ENCODE measurements around the gene TPO.

Gene TPO

DNA sequence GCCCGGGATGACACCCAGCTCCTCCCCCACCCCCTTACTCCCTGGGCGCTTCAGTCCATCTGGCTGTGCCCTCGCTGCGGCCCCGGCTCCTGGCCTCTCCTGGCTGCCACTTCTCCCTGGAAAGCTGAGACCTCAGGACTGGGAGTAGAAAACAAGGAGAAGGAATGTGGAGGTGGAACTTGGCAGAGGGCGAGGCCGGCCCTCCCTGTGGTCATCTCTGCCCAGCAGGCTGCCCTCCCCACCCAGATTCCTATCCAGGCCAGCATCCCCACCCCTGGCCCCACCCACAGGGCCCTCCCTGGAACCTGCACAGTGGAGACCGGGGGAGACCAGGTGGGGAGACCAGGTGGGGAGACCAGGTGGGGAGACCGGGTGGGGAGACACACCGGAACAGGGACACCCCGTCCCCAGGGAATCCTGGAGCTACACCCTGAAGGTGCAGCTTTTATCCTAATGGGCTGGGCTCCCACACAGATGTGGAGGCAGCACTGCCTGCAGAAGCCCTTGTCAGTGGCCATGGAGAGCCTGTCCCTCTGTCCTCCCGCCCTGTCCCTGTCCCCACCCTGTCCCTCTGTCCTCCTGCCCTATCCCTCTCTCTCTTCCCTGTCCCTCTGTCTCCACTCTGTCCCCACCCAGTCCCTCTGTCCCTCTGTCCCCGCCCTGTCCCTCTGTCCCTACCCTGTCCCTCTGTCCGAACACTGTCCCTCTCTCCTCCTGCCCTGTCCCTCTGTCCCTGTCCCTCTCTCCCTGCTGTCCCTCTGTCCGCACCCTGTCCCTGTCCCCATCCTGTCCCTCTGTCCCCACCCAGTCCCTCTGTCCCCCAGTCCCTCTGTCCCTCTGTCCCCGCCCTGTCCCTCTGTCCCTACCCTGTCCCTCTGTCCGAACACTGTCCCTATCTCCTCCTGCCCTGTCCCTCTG is 173.9 kb downstream of the TPO start:
- H3K9ac ChIP-seq (ENCODE audit: low read depth, low read length): no peak overlapping the region
- peaks cover 1% of the 10 kb centered on the region for H3K4me1 ChIP-seq (ENCODE audit: control insufficient read depth, insufficient read depth, low read length)
- no peaks in the 10 kb centered on the region for H3K27me3 ChIP-seq (ENCODE audit: control insufficient read depth, insufficient read depth, low read length)
- no peak overlapping the region for H3K4me3 ChIP-seq (ENCODE audit: low read depth, low read length)
- no peaks in the 10 kb centered on the region for H3K36me3 ChIP-seq (ENCODE audit: control insufficient read depth, insufficient read depth, low read length)
- H3K9me3 ChIP-seq (ENCODE audit: control insufficient read depth, insufficient read depth, low read length): no peaks in the 10 kb centered on the region

- Histone ChIP-seq H3K36me3 (ENCODE audit: control insufficient read depth, insufficient read depth, low read length) (no peaks in the 10 kb centered on the region), H3K4me3 (ENCODE audit: low read depth, low read length) (no peak overlapping the region), H3K27me3 (ENCODE audit: control insufficient read depth, insufficient read depth, low read length) (no peaks in the 10 kb centered on the region), H3K9me3 (ENCODE audit: control insufficient read depth, insufficient read depth, low read length) (no peaks in the 10 kb centered on the region), H3K9ac (ENCODE audit: low read depth, low read length) (no peak overlapping the region), H3K4me1 (ENCODE audit: control insufficient read depth, insufficient read depth, low read length) (peaks cover 2% of the 10 kb centered on the region)
Measured at GRCh38 chr2:1588051-1588977, 175.1 kb downstream of the TPO start.

DNA sequence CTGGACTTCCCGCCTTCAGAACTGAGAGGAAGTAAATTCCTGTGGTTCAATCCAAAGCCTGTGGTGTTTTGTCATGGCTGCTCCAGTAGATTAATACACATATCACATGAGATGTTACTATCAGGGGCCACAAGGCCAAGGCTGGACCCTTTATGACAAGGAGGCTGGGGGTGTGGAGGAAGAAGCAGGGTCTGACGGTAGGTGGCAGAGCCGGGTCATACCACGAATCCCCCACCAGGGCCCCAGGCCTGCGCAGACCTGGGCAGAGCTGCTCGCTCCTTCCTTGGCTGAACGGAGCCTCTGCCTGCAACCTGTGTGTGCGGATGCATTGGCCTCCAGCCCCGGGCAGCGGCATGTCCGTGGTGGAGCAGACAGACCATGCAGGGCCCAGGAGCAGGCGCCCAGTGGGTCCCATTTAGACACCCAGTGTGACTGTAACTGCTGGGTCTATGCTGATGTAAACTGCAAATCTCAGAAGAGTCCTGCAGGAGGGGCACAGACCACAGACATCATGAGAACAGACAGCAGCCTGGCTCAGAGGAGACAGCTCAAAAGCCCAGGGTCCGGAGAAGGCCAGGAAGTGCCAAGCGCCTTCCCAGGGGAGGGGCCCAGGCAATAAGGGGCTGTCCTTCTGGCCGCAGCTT is 175.8 kb downstream of the TPO start:
- Histone ChIP-seq H3K9ac (ENCODE audit: low read depth, low read length) (no peak overlapping the region), H3K9me3 (ENCODE audit: control insufficient read depth, insufficient read depth, low read length) (no peaks in the 10 kb centered on the region), H3K27me3 (ENCODE audit: control insufficient read depth, insufficient read depth, low read length) (no peaks in the 10 kb centered on the region), H3K4me1 (ENCODE audit: control insufficient read depth, insufficient read depth, low read length) (peaks cover 2% of the 10 kb centered on the region), H3K4me3 (ENCODE audit: low read depth, low read length) (no peak overlapping the region), H3K36me3 (ENCODE audit: control insufficient read depth, insufficient read depth, low read length) (no peaks in the 10 kb centered on the region)

- H3K27me3 ChIP-seq (ENCODE audit: control insufficient read depth, insufficient read depth, low read length): no peaks in the 10 kb centered on the region
- no peak overlapping the region for H3K4me3 ChIP-seq (ENCODE audit: low read depth, low read length)
- peaks cover 2% of the 10 kb centered on the region for H3K4me1 ChIP-seq (ENCODE audit: control insufficient read depth, insufficient read depth, low read length)
- H3K9me3 ChIP-seq (ENCODE audit: control insufficient read depth, insufficient read depth, low read length): no peaks in the 10 kb centered on the region
- H3K36me3 ChIP-seq (ENCODE audit: control insufficient read depth, insufficient read depth, low read length): no peaks in the 10 kb centered on the region
- H3K9ac ChIP-seq (ENCODE audit: low read depth, low read length): no peak overlapping the region
Measured at GRCh38 chr2:1590596-1591460, 177.6 kb downstream of the TPO start.

- Histone ChIP-seq H3K36me3 (ENCODE audit: control insufficient read depth, insufficient read depth, low read length) (no peaks in the 10 kb centered on the region), H3K9me3 (ENCODE audit: control insufficient read depth, insufficient read depth, low read length) (no peaks in the 10 kb centered on the region), H3K4me3 (ENCODE audit: low read depth, low read length) (no peak overlapping the region), H3K27me3 (ENCODE audit: control insufficient read depth, insufficient read depth, low read length) (no peaks in the 10 kb centered on the region), H3K4me1 (ENCODE audit: control insufficient read depth, insufficient read depth, low read length) (peaks cover 2% of the 10 kb centered on the region), H3K9ac (ENCODE audit: low read depth, low read length) (no peak overlapping the region)
Measured at GRCh38 chr2:1591461-1591770, 178.2 kb downstream of the TPO start.
